ENCODE data around the gene PLCH2. TPM values are rescaled to one million over a fixed set of nuclear protein-coding genes. Genes with fewer than 3 reads are reported as not detected.

The PLCH2 gene
- total RNA-seq, 1 donor from 2014 or later, result not detected

GRCh38 chr1:2508751-2509150 is 32.7 kb downstream of the PLCH2 start:
- Mint-ChIP-seq H3K9me3 (ENCODE audit: low read depth) (no peaks in the 10 kb centered on the region), H3K27ac (no peak overlapping the region), H3K4me1 (ENCODE audit: low read depth) (no peaks in the 10 kb centered on the region), H3K36me3 (ENCODE audit: insufficient read depth) (peaks cover 5% of the 10 kb centered on the region), H3K4me3 (ENCODE audit: low read depth) (no peak overlapping the region), H3K27me3 (no peaks in the 10 kb centered on the region)
- no peak for TF ChIP-seq CTCF (IDR thresholded peaks at IDR 0.05; ENCODE audit: unreplicated experiment)
- no peak for DNase-seq (ENCODE audit: low spot score, unreplicated experiment)

- TF ChIP-seq CTCF (IDR thresholded peaks at IDR 0.05; ENCODE audit: unreplicated experiment), result no peak
- Mint-ChIP-seq H3K27me3 (no peaks in the 10 kb centered on the region), H3K27ac (no peak overlapping the region), H3K4me3 (ENCODE audit: low read depth) (no peak overlapping the region), H3K36me3 (ENCODE audit: insufficient read depth) (peaks cover 5% of the 10 kb centered on the region), H3K9me3 (ENCODE audit: low read depth) (no peaks in the 10 kb centered on the region), H3K4me1 (ENCODE audit: low read depth) (no peaks in the 10 kb centered on the region)
- DNase-seq (ENCODE audit: low spot score, unreplicated experiment), result no peak
Observed at GRCh38 chr1:2509589-2509988, 33.5 kb downstream of the PLCH2 start.

GRCh38 chr1:2510366-2511155 is 34.5 kb downstream of the PLCH2 start:
- no peaks in the 10 kb centered on the region for H3K4me1 Mint-ChIP-seq (ENCODE audit: low read depth)
- no peak for TF ChIP-seq CTCF (IDR thresholded peaks at IDR 0.05; ENCODE audit: unreplicated experiment)
- no peak overlapping the region for H3K4me3 Mint-ChIP-seq (ENCODE audit: low read depth)
- peaks cover 5% of the 10 kb centered on the region for H3K36me3 Mint-ChIP-seq (ENCODE audit: insufficient read depth)
- H3K9me3 Mint-ChIP-seq (ENCODE audit: low read depth), result no peaks in the 10 kb centered on the region
- no peak for DNase-seq (ENCODE audit: low spot score, unreplicated experiment)
- H3K27me3 Mint-ChIP-seq, result no peaks in the 10 kb centered on the region
- no peak overlapping the region for H3K27ac Mint-ChIP-seq

GRCh38 chr1:2512862-2513421 is 36.9 kb downstream of the PLCH2 start:
- H3K4me3 Mint-ChIP-seq (ENCODE audit: low read depth), result no peak overlapping the region
- H3K36me3 Mint-ChIP-seq (ENCODE audit: insufficient read depth), result peaks cover 6% of the 10 kb centered on the region
- H3K27ac Mint-ChIP-seq, result no peak overlapping the region
- H3K27me3 Mint-ChIP-seq, result no peaks in the 10 kb centered on the region
- no peak for DNase-seq (ENCODE audit: low spot score, unreplicated experiment)
- no peaks in the 10 kb centered on the region for H3K9me3 Mint-ChIP-seq (ENCODE audit: low read depth)
- TF ChIP-seq CTCF (IDR thresholded peaks at IDR 0.05; ENCODE audit: unreplicated experiment), result no peak
- no peaks in the 10 kb centered on the region for H3K4me1 Mint-ChIP-seq (ENCODE audit: low read depth)

GRCh38 chr1:2513939-2514652 is 38.0 kb downstream of the PLCH2 start:
- Mint-ChIP-seq H3K4me1 (ENCODE audit: low read depth) (no peaks in the 10 kb centered on the region), H3K27ac (no peak overlapping the region), H3K27me3 (no peaks in the 10 kb centered on the region), H3K4me3 (ENCODE audit: low read depth) (no peak overlapping the region), H3K9me3 (ENCODE audit: low read depth) (no peaks in the 10 kb centered on the region), H3K36me3 (ENCODE audit: insufficient read depth) (peaks cover 5% of the 10 kb centered on the region)
- TF ChIP-seq CTCF (IDR thresholded peaks at IDR 0.05; ENCODE audit: unreplicated experiment), result no peak
- no peak for DNase-seq (ENCODE audit: low spot score, unreplicated experiment)

Measured in progenitor cell of endocrine pancreas (in vitro differentiated cells).